H1 (cell line): ENCODE results near the gene ADAMTSL2. TPM values are rescaled to one million over a fixed set of nuclear protein-coding genes. Genes with fewer than 3 reads are reported as not detected.

Experiments
- CTCF ChIA-PET: fragments of 300-600 bp; sonication (Branson Sonifier 250); formaldehyde crosslinking; loops from one replicate; lab custom pipeline; 2021; ENCODE audit not compliant: partially characterized antibody; lab: Charles Lee
- POLR2A ChIA-PET: fragments of 300-600 bp; sonication (Branson Sonifier 250); formaldehyde crosslinking; loops from one replicate; lab custom pipeline; 2021; ENCODE audit warnings: inconsistent platforms; ENCODE audit not compliant: partially characterized antibody; lab: Charles Lee
- DNase-seq, 2 experiments: peaks; one replicate each; pipeline versions ENCODE4 v3.0.0 to v3.0.0-alpha.2; 2010 to 2022; ENCODE audit warnings: low spot score in 2 of 2, low read depth in 1 of 2, mixed read lengths in 1 of 2
- FAIRE-seq: peaks from 2 replicates; lab custom pipeline; 2011; peaks lifted over from hg19 to GRCh38; lab: Jason Lieb, UNC
- H2AFZ ChIP-seq: 2 replicates; pipeline ENCODE4 v1.8.1; 2012; ENCODE audit warnings: low read length, inconsistent platforms
- H2AK5ac ChIP-seq: 2 replicates; pipeline ENCODE4 v1.6.1; 2013; ENCODE audit warnings: low read depth, low read length
- H2BK120ac ChIP-seq: replicated peaks from 2 replicates; pipeline ENCODE3; 2013; ENCODE audit warnings: low read depth, low read length, inconsistent platforms
- H2BK12ac ChIP-seq: 2 replicates; pipeline ENCODE4 v1.6.1; 2013; ENCODE audit warnings: low read depth, low read length
- H2BK15ac ChIP-seq: 2 replicates; pipeline ENCODE4 v1.6.1; 2013; ENCODE audit warnings: low read length
- H2BK20ac ChIP-seq: 2 replicates; pipeline ENCODE4 v1.6.1; 2013; ENCODE audit warnings: low read length
- H2BK5ac ChIP-seq: 2 replicates; pipeline ENCODE4 v1.6.1; 2013; ENCODE audit warnings: low read depth, low read length
- H3K14ac ChIP-seq: 2 replicates; pipeline ENCODE4 v1.6.1; 2013; ENCODE audit warnings: inconsistent platforms; ENCODE audit not compliant: insufficient read length
- H3K18ac ChIP-seq: 2 replicates; pipeline ENCODE4 v1.6.1; 2013; ENCODE audit warnings: low read length; ENCODE audit errors: extremely low read depth
- H3K23ac ChIP-seq: 2 replicates; pipeline ENCODE4 v1.6.1; 2013; ENCODE audit warnings: inconsistent platforms; ENCODE audit not compliant: insufficient read length
- H3K23me2 ChIP-seq: 2 replicates; pipeline ENCODE4 v1.6.1; 2013; ENCODE audit warnings: low read depth, low read length
- H3K27ac ChIP-seq: 2 replicates; pipeline ENCODE4 v1.6.1; 2011; ENCODE audit warnings: low read depth, low read length, inconsistent platforms
- H3K27me3 ChIP-seq, 4 experiments: replicated peaks in 1 of 4; 1 replicate in 1 of 4; 2 replicates in 3 of 4; pipeline versions ENCODE4 v1.6.1 to v1.8.1; 2011 to 2013; ENCODE audit warnings: low read length in 3 of 4, mild to moderate bottlenecking in 3 of 4, inconsistent platforms in 2 of 4, mixed read lengths in 2 of 4, moderate library complexity in 1 of 4; ENCODE audit not compliant: control insufficient read depth in 3 of 4, insufficient read depth in 3 of 4; ENCODE audit errors: extremely low read depth in 1 of 4
- H3K36me3 ChIP-seq, 4 experiments: 2 replicates each; pipeline versions ENCODE4 v1.6.1 to v1.8.1; 2011 to 2013; ENCODE audit warnings: mild to moderate bottlenecking in 4 of 4, low read length in 3 of 4, moderate library complexity in 2 of 4, control low read depth in 1 of 4, inconsistent platforms in 1 of 4; ENCODE audit not compliant: insufficient read depth in 4 of 4, control insufficient read depth in 2 of 4
- H3K4ac ChIP-seq: replicated peaks from 2 replicates; pipeline ENCODE3; 2013; ENCODE audit warnings: low read length, low read depth, mixed read lengths, inconsistent platforms; ENCODE audit not compliant: insufficient read length
- H3K4me1 ChIP-seq, 4 experiments: replicated peaks in 1 of 4; 1 replicate in 1 of 4; 2 replicates in 3 of 4; pipeline versions ENCODE4 v1.6.1 to v1.8.1; 2011 to 2013; ENCODE audit warnings: low read length in 3 of 4, inconsistent platforms in 2 of 4, mixed read lengths in 1 of 4; ENCODE audit not compliant: insufficient read depth in 4 of 4, control insufficient read depth in 3 of 4
- H3K4me2 ChIP-seq, 2 experiments: 2 replicates each; pipeline versions ENCODE4 v1.6.1 to v1.8.1; 2011 to 2013; ENCODE audit warnings: low read depth in 2 of 2, low read length in 2 of 2, control low read depth in 1 of 2, inconsistent platforms in 1 of 2, mild to moderate bottlenecking in 1 of 2; ENCODE audit not compliant: insufficient read depth in 1 of 2
- H3K4me3 ChIP-seq, 4 experiments: fragments of 200-600, 300-600 bp in 1 of 4; sonication (generic), shearing (Covaris generic), sonication (Bioruptor Twin) in 1 of 4; 2 replicates each; pipeline versions ENCODE4 v1.5.1 to v1.8.1; 2011 to 2016; ENCODE audit warnings: low read length in 4 of 4, low read depth in 3 of 4, control low read depth in 2 of 4, inconsistent platforms in 2 of 4, mild to moderate bottlenecking in 2 of 4, mixed read lengths in 1 of 4, moderate library complexity in 1 of 4; ENCODE audit not compliant: insufficient read depth in 2 of 4; ENCODE audit errors: extremely low read depth in 1 of 4
- H3K56ac ChIP-seq: replicated peaks from 2 replicates; pipeline ENCODE3; 2013; ENCODE audit warnings: low read depth, mild to moderate bottlenecking, mixed read lengths, low read length, inconsistent platforms; ENCODE audit not compliant: insufficient read length
- H3K79me1 ChIP-seq: 2 replicates; pipeline ENCODE4 v1.6.1; 2013; ENCODE audit warnings: low read depth, low read length, control low read depth
- H3K79me2 ChIP-seq, 2 experiments: 2 replicates each; pipeline versions ENCODE4 v1.6.1 to v1.8.1; 2012 to 2013; ENCODE audit warnings: low read length in 2 of 2, mild to moderate bottlenecking in 2 of 2, inconsistent platforms in 1 of 2; ENCODE audit not compliant: insufficient read depth in 2 of 2, control insufficient read depth in 1 of 2
- H3K9ac ChIP-seq, 4 experiments: replicated peaks in 1 of 4; 1 replicate in 1 of 4; 2 replicates in 3 of 4; pipeline versions ENCODE4 v1.6.1 to v1.8.1; 2011 to 2013; ENCODE audit warnings: low read depth in 3 of 4, low read length in 3 of 4, control low read depth in 2 of 4, mild to moderate bottlenecking in 2 of 4, moderate library complexity in 2 of 4, inconsistent platforms in 1 of 4; ENCODE audit errors: extremely low read depth in 1 of 4
- H3K9me3 ChIP-seq, 2 experiments: 2 replicates each; pipeline versions ENCODE4 v1.6.1 to v1.8.1; 2012 to 2013; ENCODE audit warnings: mild to moderate bottlenecking in 2 of 2, moderate library complexity in 2 of 2, control low read depth in 1 of 2, inconsistent platforms in 1 of 2, low read depth in 1 of 2, low read length in 1 of 2, mixed read lengths in 1 of 2; ENCODE audit not compliant: insufficient read depth in 2 of 2
- H4K20me1 ChIP-seq, 2 experiments: replicated peaks in 1 of 2; 2 replicates each; pipeline versions ENCODE3 to v1.8.1; 2011 to 2013; ENCODE audit warnings: inconsistent platforms in 2 of 2, low read length in 2 of 2, mild to moderate bottlenecking in 1 of 2; ENCODE audit not compliant: insufficient read depth in 2 of 2, control insufficient read depth in 1 of 2
- H4K5ac ChIP-seq: 2 replicates; pipeline ENCODE4 v1.6.1; 2013; ENCODE audit warnings: low read length, low read depth, mixed read lengths, inconsistent platforms; ENCODE audit not compliant: insufficient read length
- H4K8ac ChIP-seq: 2 replicates; pipeline ENCODE4 v1.8.0; 2013; ENCODE audit warnings: mild to moderate bottlenecking, moderate library complexity, low read length, inconsistent platforms; ENCODE audit not compliant: insufficient read depth; ENCODE audit errors: extremely low read depth
- H4K91ac ChIP-seq: replicated peaks from 2 replicates; pipeline ENCODE3; 2013; ENCODE audit warnings: low read length, mixed read lengths, inconsistent platforms; ENCODE audit not compliant: insufficient read length
- CHD2 ChIP-seq: IDR thresholded peaks from 2 replicates; pipeline ENCODE4 v1.6.1; 2012; ENCODE audit warnings: low read length, improper control_type of control experiment
- WGBS, 2 experiments: shearing (Covaris generic) in 1 of 2; methylation state at CpG; one replicate each; pipeline versions ENCODE4 v1.1.6 to v1.1.7; 2013 to 2015; ENCODE audit warnings: low lambda C conversion rate in 2 of 2, mixed read lengths in 2 of 2, inconsistent platforms in 1 of 2, low coverage in 1 of 2, missing lambda C conversion rate in 1 of 2; ENCODE audit not compliant: insufficient replicate concordance in 2 of 2, insufficient coverage in 1 of 2, insufficient read length in 1 of 2; ENCODE audit errors: extremely low coverage in 1 of 2, missing lambda C conversion rate in 1 of 2; 5-methylcytosine and 5-hydroxymethylcytosine counted together
- polyA plus RNA-seq, 7 experiments: library from polyadenylated mRNA; depleted of rRNA in 3 of 7; stranded (reverse) in 5 of 7; unstranded in 2 of 7; fragments of >200 nt in 5 of 7; fragments of 200-250 nt in 2 of 7; gene quantifications; 1 replicate in 5 of 7; 2 replicates in 1 of 7; 4 replicates in 1 of 7; pipeline versions ENCODE4 v1.2.1 to v1.2.3, GENCODE V29; 2011 to 2013; ENCODE audit warnings: missing spikeins in 2 of 7, mixed read lengths in 2 of 7
- total RNA-seq: library from RNA; stranded (reverse); fragmentation: NEBNext Ultra II Directional; extraction: Animal tissue kit (Norgen Biotek cat#: 25700); gene quantifications from 2 replicates; pipeline ENCODE4 v1.2.1, GENCODE V29; 2021

The ADAMTSL2 gene
- total and polyA plus RNA-seq, 2 of the 8 experiments (the other 6 are each of a cell fraction or from before 2014, with no cell fraction given): 0.74 to 0.76 TPM

DNA sequence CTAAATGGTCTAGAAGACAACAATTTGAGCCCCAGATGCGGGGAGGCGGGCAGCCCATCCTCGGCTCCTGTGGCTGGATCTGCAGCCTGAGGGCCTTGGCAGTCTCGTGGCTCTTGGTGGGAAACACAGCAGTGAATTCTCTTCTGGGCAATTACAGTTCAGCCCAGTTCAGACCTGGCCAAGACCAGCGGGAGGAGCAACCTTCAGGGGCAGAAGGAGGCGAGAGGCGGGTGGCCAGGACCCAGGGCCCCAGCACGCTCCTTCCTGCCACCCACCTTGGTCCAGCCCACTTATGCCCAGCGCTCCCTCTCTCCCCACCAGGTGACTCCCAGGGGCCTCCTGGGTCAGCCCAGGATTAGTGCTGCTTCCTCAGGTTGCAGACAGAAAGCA, 17.5 kb upstream of the ADAMTSL2 start:
- H4K91ac ChIP-seq: no peak overlapping the region
- no peak overlapping the region for H2AFZ ChIP-seq
- H2BK120ac ChIP-seq: no peak overlapping the region
- H2BK12ac ChIP-seq: no peak overlapping the region
- H2AK5ac ChIP-seq: no peak overlapping the region
- H3K4me3 ChIP-seq: no peak overlapping the region
- H4K8ac ChIP-seq: no peak overlapping the region
- H3K9ac ChIP-seq: no peak overlapping the region
- no peak overlapping the region for H3K27ac ChIP-seq
- no peaks in the 10 kb centered on the region for H3K79me2 ChIP-seq
- ChIA-PET CTCF (no interaction called here), POLR2A (no interaction called here)
- H2BK5ac ChIP-seq: no peak overlapping the region
- H3K4me2 ChIP-seq: no peak overlapping the region
- peaks cover 4% of the 10 kb centered on the region for H3K23me2 ChIP-seq
- no peak overlapping the region for H2BK20ac ChIP-seq
- no peaks in the 10 kb centered on the region; a peak in 1 of 8 replicates for H3K36me3 ChIP-seq
- FAIRE-seq (no peak), DNase-seq (no peak)
- no peaks in the 10 kb centered on the region for H3K27me3 ChIP-seq
- no peak overlapping the region for H3K23ac ChIP-seq
- no peak for TF ChIP-seq CHD2
- H4K5ac ChIP-seq: no peak overlapping the region
- H3K79me1 ChIP-seq: no peaks in the 10 kb centered on the region
- 93% methylated on average over 6 of the region's 9 CpGs; no CpG with 5 or more reads in 1 of the 2 experiments for WGBS, 2 experiments
- peaks cover 0 to 7% (median 2%) of the 10 kb centered on the region in 4 experiments; a peak in 3 of 7 replicates for H3K4me1 ChIP-seq
- H3K9me3 ChIP-seq: no peaks in the 10 kb centered on the region
- H4K20me1 ChIP-seq: peaks cover 0 to 3% of the 10 kb centered on the region in 2 experiments
- H2BK15ac ChIP-seq: no peak overlapping the region
- no peak overlapping the region for H3K56ac ChIP-seq
- no peak overlapping the region for H3K14ac ChIP-seq
- H3K18ac ChIP-seq: no peak overlapping the region; the same call in 1 of the 2 replicates
- no peak overlapping the region for H3K4ac ChIP-seq
